ENCODE data around the gene ARPC5.

The ARPC5 gene

DNA sequence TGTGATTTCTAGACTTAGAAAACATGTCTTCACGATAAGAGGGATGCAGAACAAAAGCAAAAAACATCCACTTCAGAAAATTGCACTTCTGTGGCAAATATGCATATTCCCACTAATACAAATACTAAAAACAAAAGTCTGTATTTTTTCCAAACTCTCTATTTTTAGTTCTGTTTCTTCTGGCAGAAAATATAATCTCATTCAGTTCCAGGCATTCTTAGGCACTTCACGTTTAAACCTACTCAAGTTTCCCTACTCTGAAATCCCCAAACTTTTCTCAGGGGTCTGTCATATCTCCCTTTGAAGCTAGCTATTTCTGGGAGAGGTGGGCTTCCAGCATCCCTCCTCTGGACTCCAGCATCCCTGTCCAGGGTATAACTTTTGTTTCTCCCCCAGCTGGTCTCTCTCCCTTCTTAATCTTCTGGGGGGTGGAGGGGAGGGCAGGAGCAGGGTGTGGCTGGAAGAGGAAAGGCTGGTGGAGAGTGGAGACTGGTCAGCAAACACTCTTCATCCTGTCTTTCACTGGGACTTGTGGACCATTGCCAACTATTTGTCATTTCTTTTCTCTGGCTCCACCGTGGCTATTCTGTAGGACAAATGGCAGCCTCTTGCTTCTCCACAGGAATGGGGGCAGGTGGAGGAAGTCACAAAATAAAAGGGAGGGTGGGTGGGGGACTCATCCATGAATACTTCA, 25.7 kb downstream of the ARPC5 start:
- no peak for DNase-seq (ENCODE audit: low read depth)

DNA sequence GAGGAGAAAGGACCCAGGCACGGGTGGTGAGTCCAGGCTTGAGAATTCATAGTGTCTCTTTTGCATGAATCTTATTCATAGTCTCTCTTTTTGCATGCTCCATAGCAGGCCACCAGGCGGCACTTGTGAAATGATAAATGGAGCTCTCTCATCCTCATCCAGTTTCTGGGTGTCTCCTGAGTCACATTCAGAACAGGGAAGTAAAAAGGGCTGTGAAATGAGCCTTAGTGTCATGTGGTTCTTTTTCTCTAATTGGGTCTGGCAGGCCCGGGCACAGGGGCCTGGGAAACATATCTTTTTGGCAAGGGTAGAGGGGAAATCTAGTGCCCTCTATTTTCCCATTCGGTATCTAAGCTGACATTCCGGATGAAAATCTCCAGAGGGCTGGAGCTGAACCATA, 26.3 kb downstream of the ARPC5 start:
- no peak for DNase-seq (ENCODE audit: low read depth)

DNA sequence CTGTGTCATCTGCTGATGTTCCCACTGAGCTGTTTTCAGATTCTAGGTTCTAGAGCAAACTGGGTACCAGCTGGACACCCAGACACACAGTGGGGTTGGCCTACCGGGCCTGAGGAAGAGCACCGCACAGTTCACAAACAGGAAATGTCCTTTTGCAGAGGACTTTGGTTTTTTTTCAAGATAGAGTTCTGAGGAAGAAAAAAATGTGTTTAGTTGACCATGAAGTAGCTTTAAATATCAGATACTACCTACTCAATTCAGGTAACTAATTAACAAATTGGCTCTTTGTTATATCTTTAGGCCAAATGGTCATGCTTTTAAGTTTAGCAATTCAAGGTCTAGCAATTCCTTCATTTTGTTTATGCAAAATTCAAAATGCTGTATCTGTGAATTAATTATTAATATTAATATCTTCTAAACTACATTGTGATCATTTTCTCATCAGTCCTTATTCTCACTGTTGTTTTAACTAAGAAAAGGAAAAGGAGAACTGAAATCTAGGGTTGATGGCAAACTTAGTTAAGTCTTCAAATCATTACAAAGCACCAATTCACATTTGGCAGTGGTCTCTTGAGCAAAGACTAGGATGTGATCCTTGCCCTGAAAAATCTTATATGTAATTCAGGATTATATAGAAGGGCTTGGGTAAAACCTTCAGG, 28.1 kb downstream of the ARPC5 start:
- DNase-seq (ENCODE audit: low read depth): no peak

DNA sequence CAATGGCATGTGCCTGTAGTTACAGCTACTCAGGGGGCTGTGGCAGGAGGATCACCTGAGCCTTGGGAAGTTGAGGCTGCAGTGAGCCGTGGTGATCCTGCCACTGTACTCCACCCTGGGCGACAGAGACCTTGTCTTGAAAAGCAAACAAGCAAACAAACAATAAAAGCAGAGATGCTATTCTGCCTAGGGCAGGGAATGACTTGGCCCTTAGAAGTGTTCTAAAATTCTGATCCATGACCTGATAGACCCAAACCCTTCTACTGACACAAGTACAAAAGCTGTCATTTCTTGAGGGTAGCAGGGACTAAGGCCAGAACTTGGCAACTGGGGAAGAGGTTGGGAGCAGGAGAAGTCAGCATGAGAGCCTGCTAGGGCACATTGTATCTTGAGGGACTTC, 29.7 kb downstream of the ARPC5 start:
- no peak for DNase-seq (ENCODE audit: low read depth)

DNA sequence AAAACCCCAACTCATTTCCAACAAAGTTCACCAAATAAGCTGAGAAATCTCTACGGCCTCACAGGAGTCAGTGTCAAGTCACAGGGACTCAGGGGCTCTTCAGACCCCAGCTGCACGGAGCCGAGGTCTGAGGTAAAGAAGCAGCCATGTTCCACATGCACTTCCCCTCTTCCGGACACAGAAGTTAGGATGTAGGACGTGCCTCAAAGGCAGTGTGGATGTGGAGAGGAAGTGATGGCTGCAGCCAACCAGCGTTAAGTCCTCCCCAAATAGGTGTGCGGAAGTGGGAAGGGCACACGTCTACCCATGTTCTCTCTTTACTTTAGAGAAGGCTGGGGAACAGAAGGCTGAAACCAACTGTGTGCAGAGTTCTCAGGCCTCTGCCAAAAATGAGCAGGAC, 30.8 kb downstream of the ARPC5 start:
- no peak for DNase-seq (ENCODE audit: low read depth)

DNA sequence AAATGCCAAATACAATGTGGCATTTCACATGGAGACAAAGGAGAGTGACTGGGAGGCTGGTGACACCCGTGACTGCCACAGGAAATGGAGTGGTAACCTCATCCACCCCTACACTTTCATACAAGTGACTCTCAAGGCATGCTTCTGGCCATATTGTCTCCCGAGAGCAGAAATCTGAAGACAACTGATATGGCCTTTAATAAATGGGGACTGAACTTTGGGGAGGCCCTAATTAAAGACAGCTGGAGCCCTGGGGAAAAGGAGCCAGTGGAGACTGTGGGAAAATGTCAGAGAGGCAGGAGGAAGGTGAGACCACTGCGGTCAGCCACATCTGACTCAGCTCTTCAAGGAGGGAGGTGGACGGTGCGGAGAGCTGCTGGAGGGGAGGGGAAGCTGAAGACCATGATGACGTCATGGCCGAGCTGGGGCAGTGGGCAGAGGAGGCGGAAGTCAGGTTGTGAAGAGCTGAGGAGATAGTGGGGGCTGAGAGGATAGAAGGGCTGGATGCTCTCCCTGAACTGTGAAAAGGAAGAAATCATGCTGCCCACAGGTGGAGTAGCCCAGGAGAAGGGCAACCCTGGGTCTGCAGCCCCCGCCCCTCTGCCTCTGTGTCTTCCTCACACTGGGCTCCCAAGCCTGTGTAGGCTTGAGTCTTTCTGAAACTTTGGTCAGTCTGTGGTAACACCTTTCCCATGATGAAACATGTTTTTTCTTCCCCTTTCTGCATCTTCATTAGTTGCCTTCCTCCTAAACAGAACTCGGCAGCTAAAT, 31.4 kb downstream of the ARPC5 start:
- no peak for DNase-seq (ENCODE audit: low read depth)

DNA sequence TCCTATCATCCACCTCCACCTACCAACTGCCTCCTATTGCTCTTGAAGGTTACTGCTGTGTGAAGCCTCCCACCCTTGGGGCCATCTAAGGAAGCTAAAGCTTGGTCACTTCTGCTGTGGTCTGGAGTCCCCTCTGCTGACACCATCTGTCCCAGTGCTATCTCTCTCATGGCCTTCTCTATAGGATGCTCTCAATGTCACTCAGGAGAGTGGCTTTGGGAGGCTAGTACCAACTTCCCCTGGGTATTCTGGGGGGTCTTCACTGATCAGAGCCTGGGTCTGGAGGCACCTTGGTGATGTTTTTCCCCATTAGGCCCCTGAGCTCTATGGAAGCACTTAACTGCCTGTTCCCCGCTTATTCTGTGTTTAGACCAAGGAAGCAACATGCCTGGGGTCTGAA, 33.1 kb downstream of the ARPC5 start:
- no peak for DNase-seq (ENCODE audit: low read depth)

DNA sequence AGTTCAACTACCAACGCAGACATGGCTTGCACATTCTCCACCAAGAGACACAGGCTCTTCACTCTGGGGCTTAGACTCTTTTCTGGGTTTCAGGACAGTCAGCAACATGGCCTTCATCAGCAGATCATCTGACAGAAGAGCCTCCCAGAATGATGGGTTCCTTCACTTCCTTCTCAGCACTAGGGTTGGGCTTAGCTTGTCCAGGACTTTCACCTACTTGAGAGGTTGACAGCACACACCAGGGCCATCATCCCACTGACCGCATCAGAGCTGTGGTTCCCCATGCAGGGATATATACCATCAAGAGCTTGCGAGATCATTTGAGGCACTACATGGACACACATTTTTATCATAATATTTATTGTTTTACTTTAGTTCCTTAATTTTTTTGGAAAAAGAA, 34.9 kb downstream of the ARPC5 start:
- DNase-seq (ENCODE audit: low read depth): no peak

DNA sequence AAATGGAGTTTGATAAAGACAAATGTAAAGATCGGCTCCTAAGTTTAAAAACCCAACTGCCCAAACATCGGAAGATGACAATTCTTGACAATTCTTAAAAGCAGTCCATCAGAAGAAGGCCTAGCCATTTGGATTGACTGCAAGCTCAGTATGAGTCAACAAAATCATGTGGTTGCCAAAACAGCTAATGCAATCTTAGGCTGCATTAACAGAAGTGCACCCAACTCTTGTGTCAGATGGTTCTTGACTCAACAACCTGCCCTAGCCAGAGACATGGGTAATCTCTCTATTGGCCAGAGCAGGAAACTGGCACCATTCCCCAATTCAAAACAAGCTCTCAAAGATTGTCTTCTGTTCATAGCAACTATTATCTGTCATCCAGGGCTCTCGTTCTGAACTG, 35.4 kb downstream of the ARPC5 start:
- DNase-seq (ENCODE audit: low read depth): no peak

DNA sequence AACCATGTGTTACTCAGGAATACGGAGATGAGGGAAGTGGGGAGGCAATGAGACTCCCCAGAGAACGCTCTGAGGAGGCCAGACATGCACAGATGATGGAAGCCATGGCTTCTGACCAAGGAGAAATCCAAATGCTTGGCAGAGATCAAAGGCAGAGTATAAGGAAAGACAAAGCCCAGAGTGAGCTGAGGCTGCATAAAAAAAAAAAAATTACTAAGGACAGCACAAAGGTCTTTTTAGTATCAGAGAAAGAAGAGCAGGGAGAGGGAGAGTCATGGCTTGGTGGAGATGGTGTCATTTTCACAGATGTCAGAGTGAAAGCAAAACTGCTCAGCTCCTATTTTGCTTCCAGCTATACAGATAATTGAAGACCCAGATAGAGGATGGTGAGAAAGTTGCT, 37.2 kb downstream of the ARPC5 start:
- DNase-seq (ENCODE audit: low read depth): no peak

DNA sequence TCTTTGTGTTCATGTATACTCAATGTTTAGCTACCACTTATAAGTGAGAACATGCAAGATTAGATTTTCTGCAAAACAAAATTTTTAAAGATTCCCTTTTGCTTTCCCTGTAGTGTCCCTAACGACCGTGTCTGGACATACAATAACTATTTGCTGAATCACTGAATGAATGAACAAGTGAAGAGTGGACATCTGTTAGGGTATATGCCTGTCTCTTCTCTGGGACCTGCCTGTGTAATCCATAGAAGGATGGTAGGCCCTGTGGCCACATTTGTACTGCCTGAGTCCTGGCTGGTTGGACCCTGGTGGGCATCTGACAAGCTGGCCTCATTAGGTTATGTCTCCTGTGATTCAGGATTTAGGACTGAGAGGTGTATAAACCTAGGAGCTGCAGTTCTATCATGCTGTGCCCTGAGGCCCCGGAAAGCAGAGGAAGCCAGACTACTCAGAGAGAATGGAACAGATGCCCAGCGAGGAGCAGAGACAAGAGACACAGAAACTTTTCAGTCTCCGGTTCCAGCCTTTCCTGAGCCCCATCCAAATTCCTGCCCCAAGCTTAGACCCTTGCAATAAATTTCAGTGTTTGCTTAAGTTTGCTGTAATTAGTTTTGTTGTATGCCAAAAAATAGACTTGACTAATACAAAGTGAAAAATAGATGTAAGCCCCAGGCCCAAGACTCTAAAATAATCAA, 37.8 kb downstream of the ARPC5 start:
- DNase-seq (ENCODE audit: low read depth): no peak

DNA sequence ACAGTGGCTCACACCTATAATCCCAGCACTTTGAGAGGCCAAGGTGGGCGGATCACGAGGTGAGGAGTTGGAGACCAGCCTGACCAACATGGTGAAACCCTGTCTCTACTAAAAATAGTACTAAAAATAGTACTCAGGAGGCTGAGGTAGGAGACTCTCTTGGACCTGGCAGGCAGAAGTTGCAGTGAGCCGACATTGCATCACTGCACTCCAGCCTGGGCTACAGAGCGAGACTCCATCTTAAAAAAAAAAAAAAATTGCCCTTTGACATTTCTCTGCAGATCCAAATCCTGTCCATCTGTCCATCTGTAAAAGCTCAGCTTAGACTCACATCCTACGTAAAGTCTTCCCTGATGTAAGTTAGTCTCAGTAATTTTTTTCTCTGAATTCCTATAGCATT, 39.1 kb downstream of the ARPC5 start:
- no peak for DNase-seq (ENCODE audit: low read depth)

DNA sequence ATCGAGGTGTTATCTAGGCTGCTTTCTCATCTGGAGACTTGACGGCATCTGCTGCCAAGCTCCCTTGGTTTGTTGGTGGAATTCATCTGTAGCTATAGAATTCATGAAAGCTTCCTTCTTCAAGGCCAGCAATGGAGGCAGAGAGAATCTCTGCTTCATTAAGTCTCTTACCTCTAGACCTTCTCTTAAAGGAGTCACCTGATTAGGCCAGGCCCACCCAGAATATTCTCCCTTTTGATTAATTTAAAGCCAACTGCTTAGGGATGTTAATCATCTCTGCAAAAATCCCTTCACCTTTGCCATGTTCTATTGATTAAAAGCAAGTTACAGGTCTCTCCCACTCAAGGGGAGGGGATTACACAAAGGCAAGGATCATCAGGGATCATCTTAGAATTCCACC, 40.0 kb downstream of the ARPC5 start:
- DNase-seq (ENCODE audit: low read depth): no peak

DNA sequence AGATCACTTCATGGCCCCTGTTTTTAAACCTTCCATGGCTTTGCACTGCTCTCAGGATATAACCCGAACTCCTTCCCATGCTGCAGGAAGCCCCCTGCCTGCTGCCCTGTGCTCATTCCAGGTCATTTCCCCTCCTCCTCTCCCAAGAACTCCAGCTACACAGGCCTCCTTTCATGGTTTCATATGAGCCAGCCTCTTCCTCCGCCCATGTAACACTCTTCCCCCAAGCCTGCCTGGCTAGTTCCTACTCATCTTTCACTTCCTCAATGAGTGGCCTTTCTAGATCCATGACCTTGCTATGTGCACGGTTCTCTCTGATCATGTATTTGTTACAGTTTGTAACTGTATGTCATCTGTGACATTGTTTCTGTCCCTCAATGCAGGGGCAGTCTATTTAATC, 42.2 kb downstream of the ARPC5 start:
- DNase-seq (ENCODE audit: low read depth): no peak

DNA sequence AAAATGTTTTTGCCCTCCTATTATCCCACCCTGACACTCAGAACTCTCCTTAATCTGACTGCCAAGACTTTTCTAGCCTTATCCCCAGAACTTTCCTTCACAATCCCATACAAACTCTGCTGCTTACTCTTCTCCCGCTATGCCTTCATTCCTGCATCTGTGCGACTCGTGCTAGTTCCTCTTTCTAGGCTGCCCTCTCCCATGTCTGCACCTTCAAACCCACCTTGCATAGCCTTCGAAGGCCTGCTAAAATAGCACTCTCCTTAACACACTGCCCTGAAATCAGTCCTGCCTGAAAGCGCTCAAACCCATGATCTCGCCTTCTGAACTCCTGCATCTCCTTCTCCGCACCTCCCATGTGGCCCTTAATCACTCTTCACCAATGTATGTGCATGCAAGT, 42.9 kb downstream of the ARPC5 start:
- DNase-seq (ENCODE audit: low read depth): no peak

DNA sequence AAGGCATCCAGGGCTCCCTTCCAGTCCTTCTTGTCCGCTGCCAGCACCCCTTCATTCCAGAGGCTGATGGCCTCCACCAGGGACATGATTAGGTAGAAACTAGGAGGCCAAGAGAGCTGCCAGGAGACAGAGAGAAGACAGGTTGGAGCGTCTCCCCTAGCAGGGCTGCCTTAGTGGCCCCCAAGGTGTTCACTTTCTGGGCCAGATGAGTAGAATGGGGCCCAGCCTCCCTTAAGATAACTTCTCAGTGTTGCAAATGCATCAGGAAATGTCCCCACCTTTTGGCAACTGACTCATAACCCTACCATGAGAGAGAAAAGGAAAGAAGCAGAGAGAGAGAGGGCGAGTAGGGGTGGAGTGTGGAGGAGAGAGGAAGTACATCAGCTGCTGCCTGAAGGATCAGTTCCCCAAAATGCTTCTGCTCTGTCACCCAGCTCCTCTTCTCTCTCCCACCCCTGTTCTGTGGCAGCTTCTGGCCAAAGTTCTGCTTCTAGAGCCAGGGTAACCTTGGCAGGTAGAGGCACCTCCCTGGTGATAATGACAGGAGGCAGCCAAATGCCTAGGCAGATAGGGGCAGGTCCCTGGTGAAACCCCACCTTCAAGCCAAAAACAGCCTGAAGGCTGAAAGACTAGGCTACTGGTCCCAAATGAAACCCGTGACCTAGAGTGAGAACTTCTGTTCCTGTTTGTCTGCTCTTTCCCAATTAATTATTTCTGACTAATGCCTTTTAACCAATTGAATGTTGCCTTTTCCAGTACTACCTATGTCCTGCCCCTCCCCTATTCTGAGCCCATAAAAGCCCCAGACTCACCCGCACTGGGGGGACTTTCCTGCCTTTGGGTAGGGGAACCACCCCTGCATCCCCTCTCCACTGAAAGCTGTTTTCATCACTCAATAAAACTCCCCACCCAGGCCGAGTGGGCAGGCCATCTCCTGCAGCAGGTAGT, 45.1 kb downstream of the ARPC5 start, which contains the start of gene NCF2:
NCF2 (minus strand) TSS at position 216 of the 948 bp plus-strand sequence; CDS start at position 86, 130 bp downstream.
- no peak for DNase-seq (ENCODE audit: low read depth)

DNA sequence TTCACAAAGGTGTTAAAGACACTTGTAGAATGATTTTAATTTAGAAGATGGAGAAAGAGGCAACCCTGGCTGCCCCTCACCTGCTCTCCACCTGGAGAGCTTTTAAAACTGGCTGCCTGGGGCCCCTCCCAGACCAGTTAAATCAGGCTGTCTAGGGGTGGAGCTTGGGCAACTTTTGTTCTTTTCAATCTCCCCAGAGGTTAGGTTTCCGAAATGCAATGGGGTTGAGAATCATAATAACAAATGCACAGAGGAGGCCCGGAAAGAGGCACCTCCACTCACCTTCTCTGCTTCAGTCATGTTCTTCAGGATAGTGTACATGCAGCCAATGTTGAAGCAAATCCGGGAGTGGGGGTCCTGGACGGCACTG, 45.7 kb downstream of the ARPC5 start:
- no peak for DNase-seq (ENCODE audit: low read depth)

DNA sequence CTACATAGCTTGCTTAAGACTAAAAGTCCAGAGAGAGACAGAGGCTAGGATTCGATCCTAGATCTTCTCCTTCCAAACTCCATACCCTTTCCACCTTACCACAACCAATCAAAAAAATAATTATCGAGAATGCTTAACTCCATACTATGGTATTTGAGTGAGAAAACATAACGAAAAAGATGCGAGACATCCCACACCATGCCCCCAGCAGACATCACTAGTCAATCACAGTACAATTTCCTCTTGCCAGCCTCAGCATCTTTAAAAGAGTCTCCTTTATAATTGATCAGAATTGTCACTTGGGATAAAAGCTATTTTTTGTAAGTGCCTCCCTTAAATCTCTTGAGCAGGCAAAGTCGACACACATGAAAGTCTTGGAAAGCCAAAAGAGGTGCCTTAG, 46.2 kb downstream of the ARPC5 start:
- DNase-seq (ENCODE audit: low read depth): no peak

DNA sequence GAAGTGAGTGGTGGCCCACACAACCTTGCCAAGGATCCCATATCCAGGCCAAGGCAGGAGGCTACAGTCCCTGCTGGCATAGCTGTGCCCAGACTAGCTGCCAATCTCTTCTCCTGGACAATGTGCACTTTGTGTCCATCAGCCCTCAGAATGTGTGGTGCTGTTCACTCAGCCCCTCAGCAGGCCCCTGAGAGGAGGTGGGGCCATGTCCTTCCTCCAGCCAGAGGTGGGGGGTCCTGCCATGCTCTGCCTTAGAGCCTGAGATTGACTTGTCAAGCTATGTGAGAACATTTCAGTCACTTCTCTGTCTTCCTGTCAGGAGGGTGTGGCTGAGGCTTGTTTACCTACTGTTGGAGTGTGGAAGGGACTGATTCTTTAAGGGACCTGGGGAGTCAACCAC, 46.8 kb downstream of the ARPC5 start:
- DNase-seq (ENCODE audit: low read depth): no peak

DNA sequence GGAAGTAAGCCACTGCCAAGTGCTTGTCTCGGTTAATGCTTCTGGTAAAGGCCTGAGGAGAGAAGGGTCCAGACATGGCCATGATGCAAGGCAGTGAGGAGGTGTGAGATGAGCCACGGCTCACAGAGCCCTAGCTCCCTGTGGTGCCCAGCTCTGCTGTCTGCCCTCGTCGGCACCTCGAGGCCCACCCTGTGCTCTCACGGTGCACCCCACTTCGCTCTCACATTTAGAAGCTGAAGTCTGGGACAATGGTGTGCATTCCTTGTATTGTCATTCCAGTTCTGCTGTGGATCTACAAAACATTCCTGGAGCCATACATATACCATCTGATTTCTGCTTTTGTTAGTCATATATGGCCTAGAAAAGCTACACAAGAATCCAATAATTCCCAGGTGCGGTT, 48.7 kb downstream of the ARPC5 start:
- DNase-seq (ENCODE audit: low read depth): no peak

DNA sequence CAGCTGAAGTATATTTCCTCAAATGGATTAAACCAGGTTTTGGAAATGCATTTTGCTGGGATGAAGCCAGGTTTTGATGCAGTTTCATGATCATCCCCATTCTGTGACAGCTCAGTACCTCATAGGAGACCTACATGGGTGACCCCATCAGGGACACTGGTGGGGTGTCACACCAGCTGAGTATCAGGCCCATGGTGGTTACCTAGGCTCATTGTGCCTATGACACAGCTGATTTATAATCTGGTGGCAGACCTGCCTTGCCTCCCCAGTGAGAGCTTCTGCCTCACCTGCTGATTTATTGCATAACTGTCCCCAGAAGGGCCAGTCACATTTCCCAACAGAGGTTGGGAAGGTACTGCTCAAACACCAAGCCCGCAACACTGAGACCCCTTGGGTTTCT, 49.1 kb downstream of the ARPC5 start:
- DNase-seq (ENCODE audit: low read depth): no peak

DNA sequence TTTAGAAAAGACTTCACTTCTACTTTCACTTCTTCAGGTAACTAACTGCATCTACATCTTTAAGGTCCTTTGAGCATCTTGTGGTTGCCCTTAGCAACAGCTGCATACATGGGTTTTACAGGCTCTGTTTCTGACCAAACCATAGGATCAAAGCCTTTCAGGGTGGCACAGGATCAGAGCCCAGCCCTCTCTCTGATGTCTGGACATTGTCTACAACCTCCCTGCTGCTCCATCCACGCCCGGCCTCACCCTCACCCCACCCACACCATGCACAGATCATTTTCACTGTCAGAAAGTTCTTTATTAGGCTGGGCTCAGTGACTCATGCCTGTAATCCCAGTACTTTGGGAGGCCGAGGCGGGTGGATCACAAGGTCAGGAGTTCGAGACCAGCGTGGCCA, 50.5 kb downstream of the ARPC5 start:
- DNase-seq (ENCODE audit: low read depth): no peak

Data from stimulated activated CD8-positive, alpha-beta memory T cell treated with anti-CD3 and anti-CD28 coated beads, Interleukin-15, amount 100 ng/mL, for 24 hours (primary cell).